ENCODE measurements around the gene C13orf46.

C13orf46 gene

DNA sequence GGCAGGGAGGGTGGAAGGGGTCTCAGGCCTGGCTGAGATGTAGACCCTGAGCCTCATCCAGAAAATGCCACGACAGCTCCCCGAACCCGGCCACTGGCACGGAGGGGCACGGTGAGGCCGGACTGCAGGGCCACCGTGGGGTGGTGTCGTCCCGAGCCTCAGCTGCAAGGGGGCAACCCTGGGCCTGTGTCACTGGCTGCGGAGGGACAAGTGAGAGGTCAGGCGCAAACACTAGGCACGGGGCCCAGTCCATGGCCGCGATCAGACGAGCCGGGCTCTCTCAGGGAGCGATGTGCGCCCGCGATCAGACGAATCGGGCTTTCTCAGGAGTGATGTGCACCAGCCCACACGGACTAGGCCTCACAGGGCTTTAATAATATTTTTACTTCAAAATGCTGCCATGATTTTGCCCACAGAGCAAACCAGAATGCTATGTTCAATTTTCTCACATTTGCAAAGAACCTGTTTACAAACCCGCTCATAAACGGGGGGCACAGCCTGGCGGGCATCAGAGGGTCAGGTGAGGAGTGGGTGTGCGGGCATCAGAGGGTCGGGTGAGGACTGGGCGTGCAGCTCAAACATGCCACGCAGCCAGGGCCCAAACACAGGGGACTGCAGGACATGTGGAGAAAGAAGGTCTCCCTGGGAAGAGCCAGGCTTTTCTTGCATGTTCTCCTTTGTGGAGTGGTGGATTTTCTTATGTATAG, 42.6 kb upstream of the C13orf46 start:
- H3K9ac ChIP-seq (ENCODE audit: low read depth, low read length), result no peak overlapping the region
- H3K27me3 ChIP-seq (ENCODE audit: control insufficient read depth, insufficient read depth, low read length), result no peaks in the 10 kb centered on the region
- H3K4me1 ChIP-seq (ENCODE audit: control insufficient read depth, insufficient read depth, low read length), result no peaks in the 10 kb centered on the region
- peaks cover 42% of the 10 kb centered on the region for H3K36me3 ChIP-seq (ENCODE audit: control insufficient read depth, insufficient read depth, low read length)
- no peaks in the 10 kb centered on the region for H3K9me3 ChIP-seq (ENCODE audit: control insufficient read depth, insufficient read depth, low read length)
- no peak overlapping the region for H3K4me3 ChIP-seq (ENCODE audit: low read depth, low read length)

DNA sequence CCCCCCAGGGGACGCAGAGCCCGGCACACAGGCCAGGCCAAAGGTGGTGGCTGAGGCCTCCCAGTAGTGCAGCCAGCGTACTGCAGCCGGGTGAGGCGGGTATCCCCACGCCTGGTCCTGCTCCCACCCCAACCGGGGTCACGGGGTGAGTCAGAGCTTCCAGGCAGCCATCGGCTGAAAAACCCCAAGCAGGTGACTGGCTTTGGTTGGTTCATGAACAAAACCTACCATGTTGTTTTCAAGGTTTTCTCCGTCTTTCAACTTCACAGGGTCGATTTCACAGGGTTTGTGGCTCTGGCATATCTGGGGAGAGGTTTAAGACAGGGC, 42.1 kb upstream of the C13orf46 start:
- Histone ChIP-seq H3K9me3 (ENCODE audit: control insufficient read depth, insufficient read depth, low read length) (no peaks in the 10 kb centered on the region), H3K27me3 (ENCODE audit: control insufficient read depth, insufficient read depth, low read length) (no peaks in the 10 kb centered on the region), H3K9ac (ENCODE audit: low read depth, low read length) (no peak overlapping the region), H3K4me3 (ENCODE audit: low read depth, low read length) (no peak overlapping the region), H3K4me1 (ENCODE audit: control insufficient read depth, insufficient read depth, low read length) (no peaks in the 10 kb centered on the region), H3K36me3 (ENCODE audit: control insufficient read depth, insufficient read depth, low read length) (peaks cover 43% of the 10 kb centered on the region)

DNA sequence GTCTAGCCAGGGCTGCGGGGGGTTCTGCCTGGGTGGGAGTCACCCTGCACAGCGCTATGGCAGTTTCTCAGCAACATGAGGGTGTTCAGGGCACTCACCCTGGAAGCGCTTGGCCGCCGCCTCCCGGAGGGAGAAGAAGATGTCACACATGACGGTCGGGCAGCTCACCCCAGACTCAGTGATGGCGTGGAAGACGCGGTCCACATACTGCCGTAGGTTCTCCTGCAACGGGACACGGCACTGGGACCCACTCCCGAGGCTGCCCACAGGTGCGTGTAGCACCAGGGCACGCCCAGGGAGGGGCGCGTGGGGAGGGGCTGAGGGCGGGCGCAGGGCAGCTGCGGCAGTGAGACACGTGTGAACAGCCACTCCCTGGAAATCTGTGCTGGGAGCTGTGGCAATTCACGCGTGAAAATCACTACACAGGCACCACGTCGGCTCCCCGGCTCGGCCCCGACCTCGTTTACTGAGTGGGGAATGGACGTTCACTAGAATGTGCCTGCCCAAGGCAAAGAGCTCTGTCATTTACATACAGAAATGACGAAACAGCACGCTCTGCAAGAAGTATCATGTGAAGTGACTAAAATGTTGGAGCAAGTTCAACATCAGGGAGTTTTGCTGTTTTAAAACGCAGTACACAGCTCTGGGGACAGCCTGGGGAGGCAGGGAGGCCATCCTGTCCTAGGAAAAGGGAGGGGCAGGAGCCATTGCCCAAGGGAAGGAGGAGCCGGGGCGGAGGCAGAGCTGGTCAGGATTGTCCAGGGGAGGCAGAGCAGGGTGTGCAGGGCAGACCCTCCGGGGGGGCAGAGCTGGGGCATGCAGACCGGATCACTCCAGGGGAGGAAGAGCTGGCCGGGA, 41.5 kb upstream of the C13orf46 start:
- Histone ChIP-seq H3K9ac (ENCODE audit: low read depth, low read length) (no peak overlapping the region), H3K9me3 (ENCODE audit: control insufficient read depth, insufficient read depth, low read length) (no peaks in the 10 kb centered on the region), H3K36me3 (ENCODE audit: control insufficient read depth, insufficient read depth, low read length) (peaks cover 38% of the 10 kb centered on the region), H3K4me3 (ENCODE audit: low read depth, low read length) (no peak overlapping the region), H3K27me3 (ENCODE audit: control insufficient read depth, insufficient read depth, low read length) (no peaks in the 10 kb centered on the region), H3K4me1 (ENCODE audit: control insufficient read depth, insufficient read depth, low read length) (no peaks in the 10 kb centered on the region)

DNA sequence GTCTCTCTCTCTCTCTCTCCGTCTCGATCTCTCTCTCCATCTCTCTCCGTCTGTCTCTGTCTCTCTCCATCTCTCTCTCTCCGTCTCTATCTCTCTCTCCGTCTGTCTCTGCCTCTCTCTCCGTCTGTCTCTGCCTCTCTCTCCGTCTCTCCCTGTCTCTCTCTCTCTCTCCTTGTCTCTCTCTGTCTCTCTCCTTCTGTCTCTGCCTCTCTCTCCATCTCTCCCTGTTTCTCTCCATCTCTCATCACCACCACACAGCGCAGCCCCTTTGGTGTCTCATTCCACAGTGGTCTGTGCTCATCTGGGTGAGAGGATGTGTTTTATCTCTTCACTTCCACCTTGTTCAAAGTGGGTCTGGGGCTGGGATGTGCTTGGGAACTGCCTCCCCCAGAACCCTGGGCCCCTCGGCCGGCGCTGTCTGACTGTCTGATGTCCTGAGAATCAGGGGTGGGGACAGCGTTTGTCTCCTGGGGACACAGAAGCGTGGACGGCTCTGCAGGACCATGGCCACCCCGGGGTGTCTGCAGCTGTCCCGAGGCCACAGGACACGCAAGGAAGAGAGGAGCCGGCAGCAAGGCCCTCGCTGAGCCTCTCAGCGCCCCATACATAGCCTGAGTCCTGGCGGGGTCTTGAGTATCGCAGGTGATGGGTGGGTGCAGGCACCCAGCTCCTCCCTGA, 40.2 kb upstream of the C13orf46 start:
- no peak overlapping the region for H3K4me3 ChIP-seq (ENCODE audit: low read depth, low read length)
- no peaks in the 10 kb centered on the region for H3K27me3 ChIP-seq (ENCODE audit: control insufficient read depth, insufficient read depth, low read length)
- peaks cover 39% of the 10 kb centered on the region for H3K36me3 ChIP-seq (ENCODE audit: control insufficient read depth, insufficient read depth, low read length)
- no peaks in the 10 kb centered on the region for H3K9me3 ChIP-seq (ENCODE audit: control insufficient read depth, insufficient read depth, low read length)
- H3K4me1 ChIP-seq (ENCODE audit: control insufficient read depth, insufficient read depth, low read length), result no peaks in the 10 kb centered on the region
- no peak overlapping the region for H3K9ac ChIP-seq (ENCODE audit: low read depth, low read length)

DNA sequence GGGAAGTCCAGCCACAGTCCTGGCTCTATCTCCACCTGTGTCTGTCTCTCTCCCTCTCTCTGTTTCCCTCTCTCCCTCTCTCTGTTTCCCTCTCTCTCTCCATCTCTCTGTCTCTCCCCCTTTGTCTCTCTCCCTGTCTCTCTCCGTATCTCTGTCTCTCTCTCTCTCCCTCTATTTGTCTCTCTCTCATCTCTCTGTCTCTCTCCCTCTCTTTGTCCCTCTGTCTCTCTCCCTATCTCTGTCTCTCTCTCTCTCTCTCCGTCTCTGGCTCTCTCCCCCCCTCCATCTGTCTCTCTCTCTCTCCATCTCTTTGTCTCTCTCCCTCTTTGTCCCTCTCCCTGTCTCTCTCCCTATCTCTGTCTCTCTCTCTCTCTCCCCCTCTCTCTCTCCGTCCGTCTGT, 39.5 kb upstream of the C13orf46 start:
- no peaks in the 10 kb centered on the region for H3K9me3 ChIP-seq (ENCODE audit: control insufficient read depth, insufficient read depth, low read length)
- peaks cover 43% of the 10 kb centered on the region for H3K36me3 ChIP-seq (ENCODE audit: control insufficient read depth, insufficient read depth, low read length)
- no peak overlapping the region for H3K9ac ChIP-seq (ENCODE audit: low read depth, low read length)
- no peaks in the 10 kb centered on the region for H3K27me3 ChIP-seq (ENCODE audit: control insufficient read depth, insufficient read depth, low read length)
- no peak overlapping the region for H3K4me3 ChIP-seq (ENCODE audit: low read depth, low read length)
- H3K4me1 ChIP-seq (ENCODE audit: control insufficient read depth, insufficient read depth, low read length), result no peaks in the 10 kb centered on the region

DNA sequence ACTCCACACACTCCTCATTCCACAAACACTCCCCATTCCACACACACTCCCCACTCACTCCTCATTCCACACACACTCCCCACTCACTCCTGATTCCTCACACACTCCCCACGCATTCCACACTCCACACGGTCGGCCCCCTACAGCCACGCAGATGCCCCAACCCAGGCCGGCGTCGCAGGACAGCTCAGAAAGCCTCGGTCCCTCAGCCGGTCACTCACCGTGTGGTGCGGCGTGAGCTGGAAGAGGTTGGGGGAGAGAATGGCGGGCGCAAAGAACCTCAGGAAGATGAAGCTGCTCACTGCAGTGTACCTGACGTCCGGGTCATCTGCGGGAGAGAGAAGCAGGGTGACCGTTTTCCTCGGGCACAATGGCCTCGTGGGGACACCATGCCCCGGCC, 39.0 kb upstream of the C13orf46 start:
- Histone ChIP-seq H3K9ac (ENCODE audit: low read depth, low read length) (no peak overlapping the region), H3K9me3 (ENCODE audit: control insufficient read depth, insufficient read depth, low read length) (no peaks in the 10 kb centered on the region), H3K27me3 (ENCODE audit: control insufficient read depth, insufficient read depth, low read length) (no peaks in the 10 kb centered on the region), H3K4me3 (ENCODE audit: low read depth, low read length) (no peak overlapping the region), H3K4me1 (ENCODE audit: control insufficient read depth, insufficient read depth, low read length) (no peaks in the 10 kb centered on the region), H3K36me3 (ENCODE audit: control insufficient read depth, insufficient read depth, low read length) (peaks cover 43% of the 10 kb centered on the region)

DNA sequence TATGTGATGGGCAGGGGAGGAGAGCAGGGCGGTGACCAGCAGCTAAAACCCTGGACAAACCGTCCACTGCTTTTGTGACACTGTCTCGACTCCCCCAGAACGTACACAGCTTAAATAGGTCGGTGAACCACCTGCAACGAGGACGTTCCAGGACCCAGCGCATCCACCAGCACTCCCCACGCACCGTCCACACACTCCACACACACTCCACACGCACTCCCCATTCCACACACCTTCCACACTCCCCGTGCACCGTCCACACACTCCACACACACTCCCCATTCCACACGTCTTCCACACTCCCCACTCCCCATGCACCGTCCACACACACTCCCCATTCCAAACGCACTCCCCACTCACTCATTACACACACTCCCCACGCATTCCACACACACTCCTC, 38.3 kb upstream of the C13orf46 start:
- Histone ChIP-seq H3K36me3 (ENCODE audit: control insufficient read depth, insufficient read depth, low read length) (peaks cover 37% of the 10 kb centered on the region), H3K27me3 (ENCODE audit: control insufficient read depth, insufficient read depth, low read length) (no peaks in the 10 kb centered on the region)

DNA sequence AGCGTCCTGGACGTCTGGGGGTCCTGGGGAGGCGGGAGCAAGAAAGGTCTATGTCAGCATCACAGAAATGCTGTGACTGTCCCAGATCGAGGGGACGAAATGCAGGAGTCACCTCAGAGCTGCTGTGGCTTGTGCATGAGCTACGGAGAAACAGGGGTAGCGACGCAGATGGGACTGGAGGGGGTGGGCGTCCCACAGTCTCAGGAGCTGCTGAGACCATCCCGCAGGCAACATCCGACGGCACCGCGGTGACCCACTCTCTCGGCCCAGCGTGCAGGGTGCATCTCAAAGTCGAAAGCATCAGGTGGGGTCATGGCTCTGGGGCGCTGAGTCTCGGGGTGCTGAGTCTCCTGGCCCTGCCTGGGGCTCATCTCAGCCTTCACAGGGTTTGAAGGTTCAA, 37.4 kb upstream of the C13orf46 start:
- H3K9me3 ChIP-seq (ENCODE audit: control insufficient read depth, insufficient read depth, low read length), result no peaks in the 10 kb centered on the region
- H3K36me3 ChIP-seq (ENCODE audit: control insufficient read depth, insufficient read depth, low read length), result peaks cover 28% of the 10 kb centered on the region
- no peaks in the 10 kb centered on the region for H3K27me3 ChIP-seq (ENCODE audit: control insufficient read depth, insufficient read depth, low read length)
- no peaks in the 10 kb centered on the region for H3K4me1 ChIP-seq (ENCODE audit: control insufficient read depth, insufficient read depth, low read length)
- no peak overlapping the region for H3K9ac ChIP-seq (ENCODE audit: low read depth, low read length)
- no peak overlapping the region for H3K4me3 ChIP-seq (ENCODE audit: low read depth, low read length)

More for the DNA sequence above, 38.3 kb upstream of the C13orf46 start:
- H3K4me1 ChIP-seq (ENCODE audit: control insufficient read depth, insufficient read depth, low read length), result no peaks in the 10 kb centered on the region
- H3K9me3 ChIP-seq (ENCODE audit: control insufficient read depth, insufficient read depth, low read length), result no peaks in the 10 kb centered on the region
- H3K9ac ChIP-seq (ENCODE audit: low read depth, low read length), result no peak overlapping the region
- no peak overlapping the region for H3K4me3 ChIP-seq (ENCODE audit: low read depth, low read length)

DNA sequence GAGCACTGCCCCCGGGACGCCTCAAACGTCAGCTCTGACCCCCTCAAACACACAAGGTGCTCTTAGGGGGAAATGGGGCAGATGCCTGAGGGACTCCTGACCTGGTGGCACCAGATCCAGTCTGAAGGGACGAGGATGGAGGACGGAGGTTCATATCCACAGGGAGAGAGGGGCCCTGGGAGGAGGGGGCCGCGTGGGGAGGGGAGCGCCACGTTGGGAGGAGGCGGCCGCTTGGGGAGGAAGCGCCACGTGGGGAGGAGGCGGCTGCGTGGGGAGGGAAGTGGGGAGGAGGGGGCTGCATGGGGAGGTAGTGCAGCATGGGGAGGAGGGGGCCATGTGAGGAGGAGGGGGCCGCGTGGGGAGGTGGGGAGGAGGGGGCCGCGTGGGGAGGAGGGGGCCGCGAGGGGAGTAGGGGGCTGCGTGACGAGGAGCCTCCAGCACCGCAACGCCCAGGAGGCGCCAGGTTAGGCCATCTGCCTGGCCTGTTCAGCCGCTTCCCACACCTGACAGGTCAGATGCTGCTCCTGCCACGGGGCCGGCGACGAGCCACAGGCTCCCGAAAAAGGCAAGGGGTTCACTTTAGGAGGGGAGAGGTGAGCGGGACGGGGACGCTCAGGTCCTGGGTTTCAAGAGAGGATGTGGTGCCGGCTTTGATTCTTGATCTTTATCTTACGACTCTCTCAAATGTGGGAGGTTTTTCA, 36.7 kb upstream of the C13orf46 start:
- no peaks in the 10 kb centered on the region for H3K27me3 ChIP-seq (ENCODE audit: control insufficient read depth, insufficient read depth, low read length)
- no peaks in the 10 kb centered on the region for H3K9me3 ChIP-seq (ENCODE audit: control insufficient read depth, insufficient read depth, low read length)
- H3K4me1 ChIP-seq (ENCODE audit: control insufficient read depth, insufficient read depth, low read length), result no peaks in the 10 kb centered on the region
- no peak overlapping the region for H3K9ac ChIP-seq (ENCODE audit: low read depth, low read length)
- no peak overlapping the region for H3K4me3 ChIP-seq (ENCODE audit: low read depth, low read length)
- peaks cover 24% of the 10 kb centered on the region for H3K36me3 ChIP-seq (ENCODE audit: control insufficient read depth, insufficient read depth, low read length)

DNA sequence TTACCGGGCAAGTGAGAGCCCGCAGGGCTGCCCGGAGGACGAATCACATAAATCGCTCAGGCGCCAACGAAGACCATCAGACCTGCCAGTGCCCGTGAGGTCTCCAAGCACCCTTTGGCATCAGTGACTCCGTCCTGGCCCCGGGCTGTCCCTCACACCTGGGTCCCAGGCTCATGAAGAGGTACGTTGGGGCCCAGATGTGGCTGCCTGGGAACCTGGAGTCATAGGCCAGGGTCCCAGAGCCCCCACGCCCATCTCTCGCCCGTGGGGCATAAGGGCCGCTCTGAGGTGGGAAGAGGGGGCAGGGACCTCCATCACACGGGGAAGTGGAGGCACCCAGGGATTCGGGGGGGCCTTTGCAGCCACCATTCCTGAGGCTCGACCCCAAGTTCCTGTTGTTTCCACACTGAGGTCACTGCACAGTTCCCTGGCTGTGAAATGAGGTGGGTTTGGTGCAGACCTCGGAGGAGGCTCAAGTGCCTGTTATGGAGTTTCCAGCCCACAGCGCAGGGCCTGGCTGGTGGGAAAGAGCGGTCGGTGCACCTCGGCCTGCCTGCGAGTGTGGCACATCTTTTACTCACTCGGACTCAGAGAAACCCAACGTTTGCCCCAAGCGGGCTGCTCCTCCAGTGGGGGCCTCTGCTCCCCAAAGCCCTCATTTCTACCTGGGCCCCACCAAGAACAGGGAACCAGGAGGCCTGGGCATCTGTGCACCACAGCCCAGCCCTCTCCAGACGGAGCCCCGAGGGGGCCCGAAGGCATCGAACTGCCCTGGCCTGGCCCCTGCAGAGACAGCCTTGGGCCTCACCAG, 35.9 kb upstream of the C13orf46 start:
- no peaks in the 10 kb centered on the region for H3K4me1 ChIP-seq (ENCODE audit: control insufficient read depth, insufficient read depth, low read length)
- H3K4me3 ChIP-seq (ENCODE audit: low read depth, low read length), result no peak overlapping the region
- H3K9ac ChIP-seq (ENCODE audit: low read depth, low read length), result no peak overlapping the region
- H3K27me3 ChIP-seq (ENCODE audit: control insufficient read depth, insufficient read depth, low read length), result no peaks in the 10 kb centered on the region
- H3K9me3 ChIP-seq (ENCODE audit: control insufficient read depth, insufficient read depth, low read length), result no peaks in the 10 kb centered on the region
- peaks cover 24% of the 10 kb centered on the region for H3K36me3 ChIP-seq (ENCODE audit: control insufficient read depth, insufficient read depth, low read length)

All from iPS-15b (cell line).